Anterior cingulate cortex (tissue), 58 donors: ENCODE data around the gene MYL11.

Experiments used
- DNase-seq, 58 donors: peaks; one replicate each; lab custom pipeline; 2025; lab: John Stamatoyannopoulos, UW

MYL11 gene

GRCh38 chr16:30353438-30354129 lies 21.0 kb upstream of the MYL11 start:
- DNase-seq, result no peak

- no peak for DNase-seq
These were observed 20.0 kb upstream of the MYL11 start for GRCh38 chr16:30354423-30355143.

GRCh38 chr16:30355144-30355953 lies 19.3 kb upstream of the MYL11 start, which contains the start of gene CD2BP2:
Gene CD2BP2, minus strand, starts transcription at chr16:30355308. Its CDS starts 627 bp downstream, at chr16:30354681.
- DNase-seq, result peak; percentile 65 to 98 (median 94)

- DNase-seq, result no peak
These were observed 18.7 kb upstream of the MYL11 start for GRCh38 chr16:30355954-30356308.

GRCh38 chr16:30356401-30357084 lies 18.1 kb upstream of the MYL11 start:
- peak in 24 of 58 donors; percentile 9 to 68 (median 33) for DNase-seq

GRCh38 chr16:30357085-30357714 lies 17.4 kb upstream of the MYL11 start:
- no peak for DNase-seq

- no peak for DNase-seq
These were observed 16.7 kb upstream of the MYL11 start for GRCh38 chr16:30357715-30358576.

- DNase-seq, result no peak
These were observed 16.0 kb upstream of the MYL11 start for GRCh38 chr16:30358577-30358936.

GRCh38 chr16:30358990-30359870 lies 15.4 kb upstream of the MYL11 start:
- no peak for DNase-seq

- no peak for DNase-seq
These were observed 14.8 kb upstream of the MYL11 start for GRCh38 chr16:30359871-30360170.

GRCh38 chr16:30361180-30361579 lies 13.4 kb upstream of the MYL11 start:
- DNase-seq, result no peak

- DNase-seq, result no peak
These were observed 9.4 kb upstream of the MYL11 start for GRCh38 chr16:30365200-30365599.

- no peak for DNase-seq
These were observed 8.1 kb upstream of the MYL11 start for GRCh38 chr16:30366511-30366910.

GRCh38 chr16:30367349-30368009 lies 7.1 kb upstream of the MYL11 start:
- DNase-seq, result no peak

GRCh38 chr16:30368122-30368791 lies 6.3 kb upstream of the MYL11 start:
- DNase-seq, result no peak

GRCh38 chr16:30368792-30369090 lies 5.9 kb upstream of the MYL11 start:
- no peak for DNase-seq
